HG03571 (cell line): ENCODE data around the gene NSUN4.
A peak's percentile ranks its signal among the peaks of the same experiment; 100 is the strongest.
"Not testable (repeated sequence)": the region's sequence is repeated elsewhere in the genome, so short reads cannot be mapped to it uniquely, and the experiment has no call there.

Experiments
- ATAC-seq: cut with Tn5 transposase; IDR thresholded peaks from one replicate; pipeline ENCODE4 v1.9.1; 2021; ENCODE audit not compliant: unreplicated experiment

Gene NSUN4

DNA sequence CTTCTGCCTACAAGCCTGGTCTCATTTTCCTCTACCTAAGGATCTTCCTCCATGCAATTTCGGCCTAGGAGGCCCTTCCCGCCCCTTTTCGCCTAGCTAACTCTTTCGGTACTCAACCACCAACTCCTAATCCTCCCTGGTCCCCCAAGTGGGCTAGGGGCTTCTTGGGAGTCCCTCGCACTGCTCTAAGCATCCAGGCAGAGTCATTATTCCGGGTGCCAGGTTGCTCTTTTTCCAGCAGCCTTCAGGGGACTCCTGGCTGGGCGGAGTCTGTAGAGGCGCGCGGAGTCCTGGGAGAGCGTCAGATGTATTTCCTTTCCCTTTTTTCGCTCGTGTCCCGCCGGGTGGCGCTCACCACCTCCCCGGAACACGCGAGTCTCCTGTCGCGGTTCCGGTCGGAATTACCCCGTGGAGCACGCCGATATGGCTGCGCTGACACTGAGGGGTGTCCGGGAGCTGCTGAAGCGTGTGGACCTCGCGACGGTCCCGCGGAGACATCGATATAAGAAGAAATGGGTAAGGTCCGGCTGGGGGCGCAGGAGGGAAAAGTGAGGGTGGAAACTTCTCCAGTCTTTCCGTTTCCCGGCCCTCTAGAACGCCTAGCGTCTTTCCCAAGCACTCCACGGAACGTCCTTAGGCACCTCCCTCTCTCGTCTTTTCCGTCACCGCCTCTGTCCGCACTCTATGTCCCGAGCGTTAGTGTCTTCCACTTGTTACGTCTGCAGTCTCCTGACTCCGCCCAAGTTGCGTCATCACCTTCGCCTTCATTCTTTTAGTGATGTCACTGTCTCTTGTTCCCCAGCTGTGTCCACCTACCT lies at the start of gene NSUN4:
TSS of gene NSUN4 (plus strand) at position 404 of the 818 bp plus-strand sequence. CDS start at position 424, 20 bp downstream.
- peak; percentile 80 for ATAC-seq

DNA sequence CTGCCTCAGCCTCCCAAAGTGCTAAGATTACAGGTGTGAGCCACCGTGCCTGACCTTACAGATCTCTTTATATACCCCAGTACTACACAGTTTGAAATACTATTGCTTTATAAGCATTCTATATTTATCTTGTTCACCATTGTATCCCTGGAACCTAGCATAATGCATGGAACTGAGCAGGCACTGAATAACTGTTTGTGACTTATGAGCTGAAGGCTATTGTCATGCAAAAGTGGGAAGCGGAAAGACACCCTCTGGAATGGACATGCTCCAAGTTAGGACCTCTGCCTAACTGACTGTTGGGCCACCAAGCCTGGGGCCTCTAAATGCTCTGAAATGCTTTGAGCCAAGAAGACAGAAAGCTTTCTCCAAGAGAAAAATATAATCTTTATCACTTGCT lies 45.3 kb upstream of the NSUN4 start:
- ATAC-seq: no peak

DNA sequence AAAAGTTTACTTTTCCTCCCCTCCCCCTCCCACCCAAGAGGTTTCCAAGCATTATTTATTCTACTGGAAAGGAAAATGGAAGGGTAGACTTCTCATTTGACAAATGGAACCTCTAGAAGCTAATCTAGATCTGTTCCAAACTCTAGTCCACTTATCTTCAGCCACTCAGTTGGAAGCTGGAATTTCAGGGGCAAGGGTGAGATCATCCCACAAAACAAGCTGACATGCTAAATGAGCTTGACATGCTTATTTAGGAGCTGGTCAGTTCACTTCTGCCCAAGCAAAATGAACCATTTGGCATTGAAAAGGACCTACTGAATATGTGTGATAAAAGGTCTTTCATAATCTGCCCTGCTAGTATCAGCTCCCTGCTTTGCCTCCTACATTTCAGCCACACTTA lies 42.2 kb upstream of the NSUN4 start:
- no peak for ATAC-seq

DNA sequence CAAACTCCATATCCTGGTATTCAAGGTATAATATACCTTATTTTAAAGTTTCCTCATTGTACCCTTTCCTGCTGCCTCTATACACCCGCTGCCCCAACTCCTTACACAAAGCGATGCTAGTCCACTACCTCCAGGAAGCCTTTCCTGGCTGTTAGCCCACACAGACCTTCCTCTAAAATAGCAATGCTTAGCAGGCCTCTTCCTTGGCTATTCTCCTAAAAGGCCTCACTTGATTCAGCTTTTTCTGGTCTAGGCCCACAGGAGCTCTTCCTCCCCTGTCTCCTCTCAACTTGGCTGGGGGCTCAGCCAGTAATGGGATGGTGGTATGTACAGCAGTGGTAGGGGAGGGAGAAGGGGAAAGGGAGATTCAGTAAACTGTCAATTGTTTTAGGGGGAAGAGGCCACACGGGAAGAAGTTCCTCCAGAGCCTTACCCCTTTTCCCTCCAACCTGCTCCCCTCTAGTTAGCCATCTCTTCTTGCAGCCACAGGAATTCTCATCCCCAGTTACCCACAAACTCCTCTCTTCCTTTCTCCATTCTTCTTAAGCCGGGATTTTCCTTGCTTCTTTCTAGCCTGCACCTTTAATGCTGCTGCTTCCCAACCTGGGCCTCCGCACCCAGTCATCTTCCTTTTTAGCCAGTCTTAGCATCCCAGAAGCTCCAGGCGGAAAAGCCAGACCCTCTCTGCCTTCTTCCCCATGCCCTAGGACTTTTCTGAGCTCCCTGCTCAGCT lies 39.8 kb upstream of the NSUN4 start:
- ATAC-seq: no peak

DNA sequence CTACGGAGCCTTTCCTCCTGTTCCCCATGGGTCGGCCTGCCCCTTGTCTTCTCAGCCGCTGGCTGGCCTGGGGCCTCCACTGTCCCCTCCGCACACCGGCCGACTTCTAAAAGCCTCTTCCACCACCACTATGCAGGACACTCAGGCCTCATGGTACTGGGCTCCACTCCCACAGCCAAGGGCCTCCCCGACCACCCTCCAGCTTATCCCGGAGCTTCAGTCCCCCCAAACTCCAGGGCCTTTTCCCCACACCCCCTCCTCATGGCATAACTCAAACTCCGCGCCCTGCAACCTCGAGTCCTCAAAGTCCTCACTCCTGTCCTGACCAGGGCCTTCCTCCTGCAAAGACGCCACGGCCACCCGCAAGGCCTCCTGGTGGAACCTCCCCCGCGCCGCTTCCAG lies 39.2 kb upstream of the NSUN4 start:
- ATAC-seq: no peak

DNA sequence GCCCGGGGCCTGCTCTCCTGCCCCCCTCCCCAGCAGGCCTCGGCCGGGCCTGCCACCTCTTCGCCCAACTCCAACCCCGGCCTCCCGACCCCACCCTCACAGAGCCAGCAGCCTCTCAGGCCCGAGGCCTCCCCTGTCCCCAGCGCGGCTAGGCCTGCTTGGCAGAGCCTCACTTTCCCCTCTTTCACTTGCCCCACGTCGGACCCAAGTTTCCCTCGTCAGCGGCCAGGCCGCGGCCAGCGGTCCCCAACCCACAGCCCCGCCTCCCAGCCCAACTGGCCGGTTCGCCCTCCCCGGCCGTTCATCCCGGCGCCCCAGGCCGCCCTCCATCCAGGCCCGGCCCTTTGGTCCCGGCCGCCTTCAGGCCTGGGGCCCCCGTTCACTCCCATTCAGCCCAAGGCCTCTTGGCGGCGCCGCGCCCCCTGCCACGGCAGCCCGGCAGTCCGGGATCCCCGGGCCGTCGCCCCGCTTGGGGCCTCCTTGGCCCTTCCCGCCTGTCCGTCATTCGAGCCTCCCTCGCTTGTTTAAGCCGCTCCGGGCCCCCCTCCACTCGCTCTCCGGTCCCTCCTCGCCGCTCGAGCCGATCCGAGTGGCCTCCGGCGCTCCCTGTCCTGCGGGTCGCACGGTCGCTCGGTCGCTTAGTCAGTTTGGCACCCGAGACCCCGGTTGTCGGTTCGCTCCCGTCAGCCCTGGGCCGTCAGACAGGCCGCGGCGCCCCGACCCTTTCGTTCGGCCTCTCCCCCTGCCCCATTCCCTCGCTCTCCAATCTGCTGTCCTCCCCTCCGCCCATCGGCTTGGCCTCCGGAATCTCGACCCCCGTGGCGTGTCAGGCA lies 38.6 kb upstream of the NSUN4 start:
- ATAC-seq: peak; percentile 22

DNA sequence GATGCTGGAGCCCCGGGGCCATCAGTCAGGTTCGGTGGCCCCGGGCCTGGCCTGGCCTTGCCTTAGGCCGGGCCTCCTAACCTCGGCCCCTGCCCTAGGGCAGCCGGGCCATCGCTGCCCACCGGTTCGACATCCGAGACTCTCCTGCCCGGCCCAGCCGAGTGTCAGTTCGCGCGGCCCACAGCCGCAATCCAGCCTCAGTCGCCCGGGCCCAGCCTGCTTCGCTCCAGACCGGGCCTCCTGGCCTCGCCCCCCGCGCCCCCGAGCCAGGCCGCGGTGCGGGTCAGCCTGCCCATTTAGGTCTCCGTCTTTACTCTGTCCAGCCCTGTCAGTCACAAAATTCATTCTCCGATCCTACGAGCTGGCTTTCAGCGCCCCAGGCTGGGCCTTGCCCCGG lies 38.0 kb upstream of the NSUN4 start:
- peak; percentile 8 for ATAC-seq

DNA sequence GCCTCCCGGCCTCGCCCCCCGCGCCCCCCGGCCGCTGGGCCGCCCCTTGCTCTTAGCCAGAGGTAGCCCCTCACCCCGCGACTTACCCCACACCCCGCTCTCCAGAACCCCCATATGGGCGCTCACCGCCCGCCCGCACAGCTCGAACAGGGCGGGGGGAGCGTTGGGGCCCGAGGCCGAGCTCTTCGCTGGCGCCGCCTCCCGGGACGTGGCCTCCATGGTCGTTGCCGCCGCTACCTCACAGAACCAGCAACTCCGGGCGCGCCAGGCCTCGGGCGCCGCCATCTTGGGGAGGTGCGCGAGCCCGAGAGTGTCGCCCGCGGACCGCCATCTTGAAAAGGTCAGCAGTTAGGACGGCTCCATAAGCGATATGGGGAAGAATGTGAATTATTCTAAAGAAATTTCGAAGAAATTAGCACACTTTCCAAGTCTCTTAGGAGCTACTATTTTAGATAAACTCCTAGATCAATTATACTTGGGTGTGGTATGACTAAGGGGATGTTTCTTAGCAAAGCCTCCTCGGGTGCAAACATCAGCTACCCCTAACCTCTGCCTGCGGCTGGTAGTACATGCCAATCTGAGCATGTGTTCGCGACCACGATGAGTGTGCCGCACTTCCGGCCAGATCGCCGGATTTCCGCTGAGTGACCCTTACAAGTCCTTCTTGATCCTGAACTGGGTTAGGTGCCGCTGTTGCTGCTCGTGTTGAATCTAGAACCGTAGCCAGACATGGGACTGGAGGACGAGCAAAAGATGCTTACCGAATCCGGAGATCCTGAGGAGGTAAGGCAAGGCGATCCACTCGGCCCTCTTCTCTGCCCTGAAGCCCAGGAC lies 37.4 kb upstream of the NSUN4 start, which contains the start of the genes LRRC41 and UQCRH:
TSS of gene LRRC41 (minus strand) at position 579 of the 834 bp plus-strand sequence. CDS start at position 285, 294 bp downstream.
TSS of gene UQCRH (plus strand) at position 661 of the 834 bp plus-strand sequence. CDS start at position 730, 69 bp downstream.
- ATAC-seq: peak; percentile 76

DNA sequence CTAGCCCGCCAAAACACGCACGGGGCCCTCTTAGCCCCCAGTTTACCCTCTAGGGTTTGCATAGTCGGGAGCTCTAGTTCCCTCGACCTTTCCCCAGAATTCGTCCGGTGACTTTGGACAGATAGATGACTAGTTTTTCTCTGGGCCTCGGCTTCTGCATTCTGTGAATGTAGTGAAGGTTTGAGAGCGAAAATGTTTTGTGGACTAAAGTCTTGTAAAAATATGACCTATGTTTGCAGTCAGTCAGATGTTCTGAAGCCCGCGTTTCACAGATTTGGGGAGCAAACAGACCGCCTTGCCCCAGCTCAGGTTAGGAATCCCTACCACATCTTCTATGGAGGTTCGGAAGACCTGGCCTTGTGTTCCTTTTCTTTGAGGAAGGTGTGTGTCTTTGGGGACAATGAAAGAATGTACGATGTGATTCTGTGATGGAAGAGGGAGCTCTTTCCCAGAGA lies 36.7 kb upstream of the NSUN4 start:
- ATAC-seq: no peak

DNA sequence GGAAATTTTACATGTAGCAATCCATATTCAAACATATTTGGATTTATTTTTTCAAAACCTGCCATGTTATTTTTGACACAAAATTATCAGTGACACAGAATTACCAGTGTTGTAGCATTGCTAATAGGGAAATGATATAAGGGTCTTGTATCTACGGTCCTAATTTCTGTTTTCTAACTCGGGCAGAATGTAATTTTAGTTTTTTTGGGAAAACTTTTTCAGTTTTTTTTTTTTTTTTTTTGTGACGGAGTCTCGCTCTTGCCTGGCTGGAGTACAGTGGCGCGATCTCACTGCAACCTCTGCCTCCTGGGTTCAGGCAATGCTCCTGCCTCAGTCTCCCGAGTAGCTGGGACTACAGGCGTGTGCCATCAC lies 34.5 kb upstream of the NSUN4 start:
- no peak for ATAC-seq

DNA sequence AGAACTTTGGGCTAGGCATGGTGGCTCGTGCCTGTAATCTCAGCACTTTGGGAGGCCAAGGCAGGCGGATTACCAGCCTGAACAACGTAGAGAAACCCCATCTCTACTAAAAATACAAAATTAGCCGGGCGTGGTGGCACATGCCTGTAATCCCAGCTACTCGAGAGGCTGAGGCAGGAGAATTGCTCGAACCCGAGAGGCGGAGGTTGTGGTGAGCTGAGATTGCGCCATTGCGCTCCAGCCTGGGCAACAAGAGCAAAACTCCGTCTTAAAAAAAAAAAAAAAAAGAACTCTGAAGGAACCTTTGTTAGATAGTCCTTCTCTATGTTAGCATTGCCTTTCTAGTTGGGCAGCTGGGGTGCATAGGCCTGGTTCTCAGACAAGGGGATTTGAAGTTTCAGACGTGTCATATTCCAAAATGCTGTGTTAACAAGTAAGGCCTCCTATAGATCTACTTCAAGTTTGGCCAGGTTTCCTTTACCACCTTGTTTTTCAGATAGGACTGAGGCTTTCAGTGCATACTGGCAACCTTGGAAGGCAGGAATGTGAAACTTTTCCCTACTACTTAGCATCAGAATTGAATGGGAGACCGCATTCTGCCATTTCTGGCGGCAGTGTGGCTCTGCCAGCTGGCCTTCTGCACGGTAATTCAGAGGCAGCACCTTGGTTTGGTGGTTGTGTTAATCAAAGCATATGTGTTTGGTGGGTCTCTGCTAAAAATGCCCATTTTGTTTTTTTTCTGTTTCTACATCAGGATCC lies 31.0 kb upstream of the NSUN4 start:
- ATAC-seq: no peak

DNA sequence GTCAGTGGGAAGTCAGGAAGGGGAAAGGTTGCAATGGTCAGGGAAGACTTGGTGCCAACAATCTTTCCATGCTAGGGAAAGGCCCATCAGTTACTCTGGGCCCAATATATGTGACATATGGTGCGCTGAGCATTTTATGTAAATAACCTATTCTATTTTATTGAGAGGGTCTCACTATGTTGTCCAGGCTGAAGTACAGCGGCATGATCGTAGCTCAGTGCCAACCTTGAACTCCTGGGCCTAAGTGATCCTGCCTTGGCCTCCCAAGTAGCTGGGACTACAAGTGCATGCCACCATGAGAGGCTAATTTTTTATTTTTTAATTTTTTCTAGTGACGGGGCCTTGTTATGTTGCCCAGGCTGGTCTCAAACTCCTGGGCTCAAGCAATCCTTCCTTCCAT lies 30.3 kb upstream of the NSUN4 start:
- no peak for ATAC-seq

DNA sequence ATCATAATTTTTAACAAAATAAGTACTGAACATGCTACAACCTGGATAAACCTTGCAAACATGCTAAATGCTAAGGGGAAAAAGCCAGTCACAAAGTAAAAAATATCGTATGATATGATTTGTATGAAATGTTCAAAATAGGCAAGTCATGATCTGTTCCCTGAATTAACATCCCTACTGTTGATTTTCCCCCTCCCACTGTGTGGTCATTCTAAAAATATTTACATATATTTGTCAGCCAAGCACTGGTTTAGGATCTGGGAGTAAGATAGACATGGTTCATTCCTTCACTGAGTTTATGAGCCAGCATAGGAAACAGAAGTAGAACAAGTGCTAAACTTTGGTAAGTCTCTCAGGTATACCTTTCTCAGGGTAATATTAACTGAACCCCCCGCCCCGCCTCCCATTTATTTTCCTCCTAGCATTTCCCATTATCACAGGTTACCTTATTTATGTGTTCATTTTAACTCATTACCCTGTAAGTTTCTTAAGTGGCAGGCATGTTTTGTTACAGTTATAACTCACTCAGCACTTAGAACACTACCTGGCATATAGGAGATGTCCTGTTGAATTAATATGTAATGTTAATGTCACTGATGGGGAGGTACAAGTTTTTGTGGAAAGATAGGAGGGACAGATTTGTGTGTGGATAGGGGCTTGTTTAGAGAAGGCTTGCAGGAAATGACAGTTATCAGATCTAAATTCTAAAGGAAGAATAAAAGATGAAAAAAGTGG lies 24.8 kb upstream of the NSUN4 start:
- ATAC-seq: no peak

DNA sequence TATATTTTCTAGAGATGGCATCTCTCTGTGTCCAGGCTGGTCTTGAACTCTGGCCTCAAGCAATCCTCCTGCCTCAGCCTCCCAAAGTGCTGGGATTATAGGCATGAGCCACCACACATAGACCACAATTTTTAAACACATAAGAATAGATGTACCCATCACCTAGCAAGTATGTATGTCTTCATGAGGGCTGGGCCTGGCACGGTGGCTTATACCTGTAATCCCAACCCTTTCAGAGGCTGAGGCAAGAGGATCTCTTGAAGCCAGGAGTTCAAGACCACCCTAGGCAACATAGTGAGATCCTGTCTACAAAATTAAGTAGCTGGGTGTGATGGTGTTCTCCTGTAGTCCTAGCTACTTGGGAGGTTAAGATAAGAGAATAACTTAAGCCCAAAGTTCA lies 23.3 kb upstream of the NSUN4 start:
- no peak for ATAC-seq

DNA sequence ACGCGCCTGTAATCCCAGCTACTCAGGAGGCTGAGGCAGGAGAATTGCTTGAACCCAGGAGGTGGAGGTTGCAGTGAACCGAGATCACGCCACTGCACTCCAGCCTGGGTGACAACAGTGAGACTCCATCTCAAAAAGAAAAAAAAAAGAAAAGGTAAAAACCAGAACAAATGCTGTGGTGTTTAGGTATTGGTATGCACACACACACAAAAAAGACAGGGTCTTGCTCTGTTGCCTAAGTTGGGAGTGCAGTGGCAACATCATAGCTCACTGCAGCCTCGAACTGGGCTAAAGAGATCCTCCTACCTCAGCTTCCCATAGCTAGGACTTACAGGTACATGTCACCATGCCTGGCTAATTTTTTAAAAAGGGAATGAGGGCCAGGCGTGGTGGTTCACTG lies 21.3 kb upstream of the NSUN4 start:
- ATAC-seq: not testable (repeated sequence)

DNA sequence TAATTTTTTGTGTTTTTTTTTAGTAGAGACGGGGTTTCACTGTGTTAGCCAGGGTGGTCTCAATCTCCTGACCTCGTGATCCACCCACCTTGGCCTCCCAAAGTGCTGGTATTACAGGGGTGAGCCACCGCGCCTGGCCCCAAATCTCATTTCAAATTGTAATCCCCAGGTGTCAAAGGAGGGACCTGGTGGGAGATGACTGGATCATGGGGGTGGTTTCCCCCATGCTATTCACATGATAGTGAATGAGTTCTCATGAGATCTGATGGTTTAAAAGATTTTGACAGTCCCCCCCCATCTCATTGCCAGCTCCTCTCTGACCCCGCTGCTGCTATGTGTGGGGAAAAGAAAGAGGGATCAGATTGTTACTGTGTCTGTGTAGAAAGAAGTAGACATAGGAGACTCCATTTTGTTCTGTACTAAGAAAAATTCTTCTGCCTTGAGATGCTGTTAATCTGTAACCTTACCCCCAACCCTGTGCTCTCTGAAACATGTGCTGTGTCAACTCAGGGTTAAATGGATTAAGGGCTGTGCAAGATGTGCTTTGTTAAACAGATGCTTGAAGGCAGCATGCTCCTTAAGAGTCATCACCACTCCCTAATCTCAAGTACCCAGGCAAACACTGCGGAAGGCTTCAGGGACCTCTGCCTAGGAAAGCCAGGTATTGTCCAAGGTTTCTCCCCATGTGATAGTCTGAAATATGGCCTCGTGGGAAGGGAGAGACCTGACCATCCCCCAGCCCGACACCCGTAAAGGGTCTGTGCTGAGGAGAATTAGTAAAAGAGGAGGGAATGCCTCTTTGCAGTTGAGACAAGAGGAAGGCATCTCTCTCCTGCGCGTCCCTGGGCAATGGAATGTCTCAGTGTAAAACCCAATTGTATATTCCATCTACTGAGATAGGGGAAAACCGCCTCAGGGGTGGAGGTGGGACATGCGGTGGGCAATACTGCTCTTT lies 20.4 kb upstream of the NSUN4 start:
- not testable (repeated sequence) for ATAC-seq

DNA sequence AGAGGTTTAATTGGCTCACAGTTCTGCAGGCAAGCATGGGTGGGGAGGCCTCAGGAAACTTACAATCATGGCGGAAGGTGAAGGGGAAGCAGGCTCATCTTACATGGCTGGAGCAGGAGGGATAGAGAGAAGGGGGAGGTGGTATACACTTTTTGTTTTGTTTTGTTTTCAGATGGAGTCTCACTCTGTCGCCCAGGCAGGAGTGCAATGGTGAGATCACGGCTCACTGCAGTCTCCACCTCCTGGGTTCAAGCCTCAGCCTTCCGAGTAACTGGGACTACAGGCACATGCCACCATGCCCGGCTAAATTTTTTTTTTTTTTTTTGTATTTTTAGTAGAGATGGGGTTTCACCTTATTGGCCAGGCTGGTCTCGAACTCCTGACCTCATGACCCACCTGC lies 18.4 kb upstream of the NSUN4 start:
- ATAC-seq: not testable (repeated sequence)
